ENCODE data around the gene AIG1.
"Not testable (repeated sequence)": the region's sequence is repeated elsewhere in the genome, so short reads cannot be mapped to it uniquely, and the experiment has no call there.

The AIG1 gene

DNA sequence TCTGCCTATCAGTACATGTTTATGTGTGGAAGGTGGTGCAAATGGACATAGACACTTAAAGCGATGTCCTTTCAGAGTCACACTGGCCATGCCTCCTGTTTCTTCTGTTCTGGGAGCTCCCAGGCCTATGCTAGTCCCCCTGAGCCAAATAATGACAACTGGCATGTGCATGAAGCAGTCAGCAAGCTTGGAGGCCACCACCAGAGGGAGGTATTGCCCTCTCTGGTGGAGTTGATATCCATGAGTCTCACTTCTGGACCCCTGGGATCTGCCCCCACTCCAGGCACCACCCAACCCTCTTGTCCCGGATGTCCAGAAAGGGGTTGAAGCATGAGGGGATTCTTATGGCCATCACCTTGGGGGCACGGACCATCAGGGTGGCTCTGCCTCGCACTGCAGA, 172.2 kb downstream of the AIG1 start:
- peak in 1 of 2 donors; percentile 8 for DNase-seq (ENCODE audit: low read depth in 2 of 2)

DNA sequence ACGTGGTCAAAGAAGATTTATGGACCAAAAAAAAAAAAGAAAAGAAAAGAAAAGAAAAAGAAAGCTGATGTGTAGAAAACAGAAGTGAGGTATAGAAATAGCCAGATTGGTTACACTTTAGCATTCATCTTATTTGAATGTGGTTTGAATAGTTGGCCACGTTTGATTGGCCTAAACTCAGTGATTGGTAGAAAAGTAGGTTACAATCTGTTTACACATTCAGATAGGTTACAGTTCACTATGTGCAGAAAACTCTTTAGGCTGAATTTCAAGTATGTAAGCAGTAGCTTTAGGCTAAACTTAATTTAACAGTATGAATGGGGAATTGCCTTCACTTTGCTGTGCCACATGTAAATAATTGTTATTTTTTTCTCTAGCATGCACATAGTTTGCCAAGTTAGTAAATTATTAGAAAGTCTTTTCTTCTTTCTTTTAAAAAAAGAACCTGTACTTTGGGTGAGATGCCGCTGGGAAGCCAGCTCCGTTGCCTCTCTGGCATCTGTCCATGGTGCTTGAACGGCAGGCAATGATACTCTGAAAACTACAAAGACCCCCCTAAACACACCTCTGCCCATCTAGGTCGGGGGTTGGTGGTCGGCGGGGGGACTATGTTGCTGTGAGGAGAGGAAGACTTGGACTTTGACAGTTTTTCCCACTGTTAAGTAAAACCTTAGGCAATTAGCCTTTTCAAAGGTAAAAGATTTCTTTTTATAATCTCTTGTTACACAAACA, 173.0 kb downstream of the AIG1 start:
- DNase-seq (ENCODE audit: low read depth in 2 of 2) = no peak

- no peak for DNase-seq (ENCODE audit: low read depth in 2 of 2)
These were observed 174.0 kb downstream of the AIG1 start for GRCh38 chr6:143234734-143235133.

DNA sequence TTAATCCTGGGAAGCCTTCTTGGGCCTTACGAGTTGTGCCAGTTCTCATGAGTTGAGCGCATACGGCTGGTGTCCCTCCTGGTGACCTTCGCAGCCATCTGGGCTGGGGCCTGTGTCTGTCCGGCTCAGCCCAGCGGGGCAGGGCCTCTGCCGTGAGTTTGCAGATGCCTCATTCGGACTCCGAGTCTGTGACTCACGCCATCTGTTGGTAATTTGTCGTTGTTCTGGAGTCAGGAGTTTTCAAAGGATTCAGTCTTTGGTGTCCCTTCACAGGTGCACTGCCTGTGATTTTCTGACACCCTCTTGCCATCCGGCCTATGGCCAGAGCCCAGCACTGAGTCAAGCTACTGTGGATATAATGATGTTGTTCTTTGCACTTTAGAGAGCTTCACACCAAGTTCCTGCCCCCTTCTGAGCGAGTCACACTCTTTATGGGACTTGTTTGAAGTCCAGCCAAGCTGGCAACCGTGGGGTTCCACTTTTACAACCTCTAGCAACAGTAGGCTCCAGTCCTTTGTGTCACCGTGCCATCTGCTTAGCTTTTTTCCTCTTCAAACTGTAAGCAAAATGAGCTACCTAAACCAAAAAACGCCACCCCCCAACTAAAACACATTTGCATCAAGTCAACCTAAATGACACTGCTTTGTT, 175.6 kb downstream of the AIG1 start:
- DNase-seq (ENCODE audit: low read depth in 2 of 2) = no peak

DNA sequence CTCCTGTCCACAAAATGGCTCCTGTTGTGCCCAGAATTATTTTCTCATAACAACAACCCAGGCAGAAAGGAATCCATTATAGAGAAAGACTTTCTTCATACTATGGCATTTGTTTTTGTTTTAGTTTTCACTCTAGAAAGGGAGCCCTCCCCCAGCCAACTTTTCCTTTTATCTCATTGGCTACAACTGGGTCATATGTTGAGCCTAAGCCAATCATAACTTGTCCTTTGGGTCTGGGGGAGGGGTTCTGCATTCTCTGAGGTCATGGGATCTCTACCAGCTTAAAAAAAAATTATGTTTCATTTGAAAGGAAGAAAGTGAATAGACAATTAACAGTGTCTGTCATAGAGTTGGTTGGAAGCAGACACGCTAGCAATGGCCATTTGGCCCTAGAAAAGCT, 177.6 kb downstream of the AIG1 start:
- DNase-seq (ENCODE audit: low read depth in 2 of 2) = no peak

- DNase-seq (ENCODE audit: low read depth in 2 of 2) = no peak
These were observed 180.4 kb downstream of the AIG1 start for GRCh38 chr6:143241111-143241510.

- DNase-seq (ENCODE audit: low read depth in 2 of 2) = no peak
These were observed 181.2 kb downstream of the AIG1 start for GRCh38 chr6:143241911-143242310.

DNA sequence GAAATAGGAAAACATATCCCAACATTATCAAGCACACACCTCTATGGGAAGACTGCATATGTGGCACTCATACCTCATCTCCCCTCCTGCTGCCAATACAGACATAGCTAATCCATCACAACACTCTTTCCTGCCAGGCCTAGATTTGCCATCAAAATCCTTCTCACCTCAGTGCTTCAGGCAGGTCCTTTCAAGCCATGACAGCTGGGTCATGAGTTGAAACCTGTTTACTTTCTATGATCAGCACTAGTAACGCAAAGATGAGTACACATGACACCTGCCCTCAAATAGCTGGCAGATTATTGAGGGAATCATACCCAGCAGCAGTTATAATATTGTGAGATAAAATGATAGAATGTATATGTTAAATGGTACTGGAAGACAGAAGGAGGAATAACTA, 183.1 kb downstream of the AIG1 start:
- no peak for DNase-seq (ENCODE audit: low read depth in 2 of 2)

GRCh38 chr6:143245656-143246055, 185.0 kb downstream of the AIG1 start:
- DNase-seq (ENCODE audit: low read depth in 2 of 2) = no peak

GRCh38 chr6:143246166-143246775, 185.6 kb downstream of the AIG1 start:
- DNase-seq (ENCODE audit: low read depth in 2 of 2) = not testable (repeated sequence)

DNA sequence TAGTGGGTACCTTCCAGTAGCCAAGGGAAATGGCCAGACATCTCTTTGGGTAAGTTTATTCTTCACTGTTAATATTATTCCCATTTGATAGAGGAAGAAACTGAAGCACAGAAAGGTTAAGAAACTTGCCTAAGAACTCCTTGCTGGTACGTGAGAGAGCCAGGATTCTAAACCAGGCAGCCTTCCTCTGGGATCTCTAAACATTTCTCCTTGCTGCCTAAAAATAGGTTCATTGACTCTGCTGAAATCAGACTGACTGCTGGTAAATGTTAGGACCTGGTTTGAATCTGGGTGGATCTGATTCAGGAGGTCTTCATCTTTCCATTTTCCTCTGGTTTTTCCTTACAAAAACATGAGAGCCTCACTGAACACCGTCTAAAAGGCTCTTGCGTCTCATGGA, 186.9 kb downstream of the AIG1 start:
- no peak for DNase-seq (ENCODE audit: low read depth in 2 of 2)

DNA sequence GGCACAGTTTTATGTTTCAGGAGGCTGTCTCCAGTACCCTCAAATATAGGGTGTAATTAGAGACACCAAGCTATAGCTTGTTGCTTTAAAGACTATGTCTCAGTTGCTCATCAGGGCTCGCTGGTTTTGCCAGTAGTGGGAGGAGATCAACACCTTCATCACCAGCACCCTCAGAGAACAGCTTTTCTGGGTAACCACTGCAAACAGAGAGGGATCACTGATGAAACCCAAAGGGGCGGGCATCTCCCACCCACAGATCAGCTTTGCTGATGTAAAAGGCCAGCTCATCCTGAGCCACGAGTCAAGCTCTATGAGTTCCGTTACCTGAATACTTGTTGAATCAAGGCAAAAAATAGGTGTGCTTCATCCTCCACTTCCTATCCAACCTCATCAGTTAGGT, 187.7 kb downstream of the AIG1 start:
- no peak for DNase-seq (ENCODE audit: low read depth in 2 of 2)

DNA sequence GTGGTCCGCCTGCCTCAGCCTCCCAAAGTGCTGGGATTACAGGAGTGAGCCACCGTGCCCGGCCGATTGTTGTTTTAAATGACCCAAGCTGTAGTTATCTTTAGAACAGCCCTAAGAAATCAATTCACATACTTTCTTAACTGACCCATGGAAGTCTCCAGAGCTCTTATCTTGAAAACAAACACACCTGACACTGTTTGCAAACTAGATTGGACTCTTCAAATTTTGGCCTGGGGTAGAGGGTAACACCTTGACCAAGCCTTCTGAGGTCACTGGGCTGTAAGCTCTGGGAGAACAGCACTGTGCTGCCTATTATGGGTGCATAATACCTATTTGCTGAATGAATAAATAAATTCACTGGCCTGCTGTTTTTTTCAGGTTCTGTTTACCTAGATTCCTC, 190.6 kb downstream of the AIG1 start:
- no peak for DNase-seq (ENCODE audit: low read depth in 2 of 2)

DNA sequence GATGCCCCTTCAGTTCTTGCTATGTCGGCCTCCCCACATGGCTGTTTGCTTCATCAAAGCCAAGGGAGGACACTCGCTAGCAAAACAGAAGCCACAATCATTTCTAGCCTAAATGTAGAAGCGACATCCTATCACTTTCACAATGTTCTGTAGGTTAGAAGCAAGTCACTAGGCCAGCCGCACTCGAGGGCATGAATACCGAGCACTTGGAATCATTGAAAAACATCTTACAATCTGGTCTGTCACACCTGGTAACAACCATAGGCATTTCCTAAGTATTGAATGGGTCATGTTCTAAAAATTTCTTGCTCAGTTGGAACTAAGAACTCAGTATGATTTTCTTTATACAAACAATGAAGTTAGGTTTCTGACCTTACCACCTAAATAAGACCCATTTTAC, 192.3 kb downstream of the AIG1 start:
- no peak for DNase-seq (ENCODE audit: low read depth in 2 of 2)

DNA sequence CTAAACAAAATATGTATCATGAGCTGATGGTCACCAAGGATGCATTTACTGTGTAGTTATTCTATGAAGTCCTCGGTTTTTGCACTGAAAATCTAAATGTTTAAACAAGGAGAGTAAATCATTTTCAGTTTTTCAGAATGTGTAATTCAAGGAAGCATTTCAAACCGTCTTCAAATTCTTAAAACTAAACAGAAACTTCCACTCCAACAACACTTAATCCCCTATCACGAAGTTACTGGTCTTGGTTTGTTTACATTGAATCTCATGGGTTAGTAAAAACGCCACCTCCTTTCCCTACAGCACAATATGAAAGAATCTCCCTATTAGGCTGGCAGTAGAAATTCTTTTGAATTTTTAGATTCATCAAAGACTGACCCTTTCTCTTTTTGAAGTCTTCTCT, 192.9 kb downstream of the AIG1 start:
- DNase-seq (ENCODE audit: low read depth in 2 of 2) = no peak

DNA sequence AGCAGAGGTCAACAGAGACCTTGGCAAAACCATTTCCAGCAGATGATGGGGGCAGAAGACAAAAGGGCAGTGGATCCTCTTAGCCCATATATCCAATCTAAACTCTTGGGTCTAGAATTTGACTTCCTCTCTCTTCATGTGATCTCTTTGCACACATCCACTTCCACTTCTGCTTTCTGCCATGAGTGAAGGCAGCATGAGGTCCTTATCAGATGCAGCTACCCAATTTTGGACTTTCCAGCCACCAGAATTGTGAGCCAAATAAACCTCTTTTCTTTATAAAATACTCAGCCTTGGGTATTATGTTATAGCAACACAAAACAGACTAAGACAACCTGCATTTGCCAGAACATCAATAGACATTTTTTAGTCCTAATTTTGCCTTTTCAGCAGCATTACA, 198.3 kb downstream of the AIG1 start:
- DNase-seq (ENCODE audit: low read depth in 2 of 2) = no peak

DNA sequence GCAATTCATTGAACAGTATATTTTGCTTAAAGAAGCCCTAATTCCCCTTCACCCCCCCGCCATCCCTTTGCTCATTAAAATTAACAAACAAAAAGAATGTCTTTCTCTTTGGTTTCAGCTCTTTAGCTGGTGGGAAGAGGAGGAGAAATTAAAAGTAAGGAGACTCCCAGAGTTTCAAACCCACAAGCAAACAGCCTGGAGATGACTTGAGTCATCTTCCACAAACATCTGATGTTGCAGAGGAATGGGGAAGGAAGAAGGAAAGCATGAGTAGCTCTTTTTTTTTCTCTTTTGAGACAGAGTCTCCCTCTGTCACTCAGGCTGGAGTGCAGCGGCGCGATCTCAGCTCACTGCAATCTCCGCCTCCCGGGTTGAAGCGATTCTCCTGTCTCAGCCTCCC, 200.2 kb downstream of the AIG1 start:
- DNase-seq (ENCODE audit: low read depth in 2 of 2) = no peak

- no peak for DNase-seq (ENCODE audit: low read depth in 2 of 2)
These were observed 201.3 kb downstream of the AIG1 start for GRCh38 chr6:143261899-143262436.

GRCh38 chr6:143262859-143263258, 202.2 kb downstream of the AIG1 start:
- no peak for DNase-seq (ENCODE audit: low read depth in 2 of 2)

GRCh38 chr6:143264379-143264778, 203.7 kb downstream of the AIG1 start:
- no peak for DNase-seq (ENCODE audit: low read depth in 2 of 2)

DNA sequence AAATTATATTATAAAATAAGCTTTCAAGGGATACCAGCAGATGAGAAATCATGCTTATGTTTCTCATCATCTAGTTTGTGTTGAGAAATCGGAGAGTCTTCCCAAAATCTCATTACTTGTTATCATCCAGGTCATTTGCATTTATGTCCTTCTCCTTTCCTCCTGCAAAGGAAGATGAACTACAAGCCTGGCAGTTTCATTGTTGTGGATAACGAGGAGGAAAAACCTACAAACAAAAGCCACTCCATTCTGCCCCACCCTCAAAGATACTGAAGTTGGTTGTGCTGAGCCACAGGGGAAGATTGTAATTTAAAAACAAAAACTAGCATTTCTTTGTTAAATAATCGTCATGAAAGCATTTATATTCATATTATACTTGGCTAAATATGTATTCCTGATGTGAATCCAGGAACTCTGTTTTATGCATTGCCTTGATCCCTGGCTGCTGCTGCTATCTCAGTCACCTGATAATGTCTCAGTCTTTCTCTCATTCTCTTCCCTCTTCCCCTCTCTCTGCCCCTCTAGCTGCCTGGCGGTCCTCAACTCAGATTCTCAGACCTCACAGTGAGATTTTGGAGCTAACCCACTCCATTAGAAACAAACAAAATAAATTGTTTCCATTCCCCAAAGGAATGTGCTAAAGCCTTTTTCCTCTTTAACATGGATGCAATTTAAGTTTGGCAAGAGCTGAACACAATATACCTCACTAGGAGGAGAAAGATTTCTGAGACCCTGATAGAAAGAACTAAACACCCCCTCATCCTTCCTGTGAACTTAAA, 204.5 kb downstream of the AIG1 start:
- DNase-seq (ENCODE audit: low read depth in 2 of 2) = no peak

- no peak for DNase-seq (ENCODE audit: low read depth in 2 of 2)
These were observed 207.1 kb downstream of the AIG1 start for GRCh38 chr6:143267760-143268159.
